ENCODE results near the gene MCL1.

DNA sequence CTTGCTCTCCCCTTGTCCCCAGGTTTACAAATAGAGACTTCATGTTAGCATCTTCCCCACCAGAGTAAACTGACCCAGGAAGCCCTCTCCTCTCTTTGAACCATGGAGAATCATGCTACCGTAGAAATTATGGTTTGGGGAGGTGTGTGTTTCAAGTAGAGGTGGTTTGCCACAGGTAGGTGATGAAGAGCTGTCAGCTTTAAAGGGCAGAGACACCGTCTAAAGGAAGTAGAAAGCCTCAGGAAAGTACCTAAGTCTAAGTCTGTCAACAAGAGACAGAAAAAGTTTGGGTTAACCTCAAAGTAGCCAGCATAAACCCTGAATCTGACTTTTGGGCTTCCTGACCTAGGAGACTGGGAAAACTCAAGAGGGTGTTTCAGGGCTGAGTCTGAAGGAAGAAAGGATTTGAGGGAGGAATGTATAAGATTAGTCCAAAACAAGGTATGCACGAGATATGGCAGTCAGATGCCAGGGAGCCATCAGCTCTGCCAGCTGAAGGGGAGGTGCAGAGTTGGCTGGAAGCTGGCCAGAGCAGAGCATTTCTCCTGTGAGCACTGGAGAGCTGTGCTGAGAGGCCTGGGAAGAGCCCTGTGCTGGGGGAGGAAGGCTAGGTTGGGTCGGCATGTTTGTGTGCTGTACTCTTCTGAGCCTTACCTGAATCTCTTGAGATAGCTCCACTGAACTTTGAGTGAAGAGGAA, 15.9 kb downstream of the MCL1 start:
- no peak for TF ChIP-seq EZH2 (IDR thresholded peaks at IDR 0.05; ENCODE audit: low read length, missing control alignments)
- TF ChIP-seq, protein P1, sequence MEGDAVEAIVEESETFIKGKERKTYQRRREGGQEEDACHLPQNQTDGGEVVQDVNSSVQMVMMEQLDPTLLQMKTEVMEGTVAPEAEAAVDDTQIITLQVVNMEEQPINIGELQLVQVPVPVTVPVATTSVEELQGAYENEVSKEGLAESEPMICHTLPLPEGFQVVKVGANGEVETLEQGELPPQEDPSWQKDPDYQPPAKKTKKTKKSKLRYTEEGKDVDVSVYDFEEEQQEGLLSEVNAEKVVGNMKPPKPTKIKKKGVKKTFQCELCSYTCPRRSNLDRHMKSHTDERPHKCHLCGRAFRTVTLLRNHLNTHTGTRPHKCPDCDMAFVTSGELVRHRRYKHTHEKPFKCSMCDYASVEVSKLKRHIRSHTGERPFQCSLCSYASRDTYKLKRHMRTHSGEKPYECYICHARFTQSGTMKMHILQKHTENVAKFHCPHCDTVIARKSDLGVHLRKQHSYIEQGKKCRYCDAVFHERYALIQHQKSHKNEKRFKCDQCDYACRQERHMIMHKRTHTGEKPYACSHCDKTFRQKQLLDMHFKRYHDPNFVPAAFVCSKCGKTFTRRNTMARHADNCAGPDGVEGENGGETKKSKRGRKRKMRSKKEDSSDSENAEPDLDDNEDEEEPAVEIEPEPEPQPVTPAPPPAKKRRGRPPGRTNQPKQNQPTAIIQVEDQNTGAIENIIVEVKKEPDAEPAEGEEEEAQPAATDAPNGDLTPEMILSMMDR (conservative IDR thresholded peaks at IDR 0.05 in 1 of 2, IDR thresholded peaks at IDR 0.05 in 1 of 2; ENCODE audit: low read depth in 1 of 2, low read length in 2 of 2) = no peak
